ENCODE results near the gene RENBP. TPM values are rescaled to one million over a fixed set of nuclear protein-coding genes. Genes with fewer than 3 reads are reported as not detected.

The RENBP gene
- 1 to 10 TPM in 1 of 2 donors, under 1 TPM in 1; 0.66 to 6.0 TPM for total RNA-seq

- TF ChIP-seq POLR2A (IDR thresholded peaks at IDR 0.05) (no peak), CTCF (IDR thresholded peaks at IDR 0.05) (no peak)
- H3K4me3 ChIP-seq = no peak within 1 kb of the TSS
- ATAC-seq = no peak
- no peaks in the 10 kb centered on the region for H3K9me3 ChIP-seq
- no peak within 1 kb of the TSS for H3K27ac ChIP-seq
- intact Hi-C loops (cut with DNase I) = loop anchor here (5.0 kb wide), 1 partner anchor 177 kb away; no protein-coding TSS in a partner anchor
- no peaks in the 10 kb centered on the region for H3K36me3 ChIP-seq (replicated peaks in 1 of 2; ENCODE audit: insufficient read depth in 1 of 2, low read depth in 2 of 2)
- 7% methylated on average over 6 of the region's 31 CpGs; no CpG with 5 or more reads in 1 of the 2 donors for WGBS, 2 donors
- no peaks in the 10 kb centered on the region for H3K27me3 ChIP-seq
- H3K4me1 ChIP-seq = no peaks in the 10 kb centered on the region
- DNase-seq = peak in 1 of 4 donors; percentile 35
These were observed at the start of gene RENBP for GRCh38 chrX:153944140-153944799. RENBP (minus strand) TSS chrX:153944643; CDS start chrX:153944610, 33 bp downstream.

GRCh38 chrX:153993978-153994377, 49.5 kb upstream of the RENBP start:
- 84% methylated on average over 5 to 10 of the region's 10 CpGs for WGBS, 2 donors
- H3K9me3 ChIP-seq = no peaks in the 10 kb centered on the region
- H3K4me1 ChIP-seq = no peaks in the 10 kb centered on the region
- no peak overlapping the region for H3K27ac ChIP-seq
- TF ChIP-seq POLR2A (IDR thresholded peaks at IDR 0.05) = no peak
- TF ChIP-seq CTCF (IDR thresholded peaks at IDR 0.05) = no peak
- H3K27me3 ChIP-seq = no peaks in the 10 kb centered on the region
- no peak overlapping the region for H3K4me3 ChIP-seq
- DNase-seq (no peak), ATAC-seq (no peak)
- no peaks in the 10 kb centered on the region for H3K36me3 ChIP-seq (replicated peaks in 1 of 2; ENCODE audit: insufficient read depth in 1 of 2, low read depth in 2 of 2)
- intact Hi-C loops (cut with DNase I) = no loop called here

GRCh38 chrX:153993079-153993478, 48.6 kb upstream of the RENBP start:
- Histone ChIP-seq H3K4me3 (no peak overlapping the region), H3K36me3 (replicated peaks in 1 of 2; ENCODE audit: insufficient read depth in 1 of 2, low read depth in 2 of 2) (no peaks in the 10 kb centered on the region), H3K4me1 (no peaks in the 10 kb centered on the region), H3K27ac (no peak overlapping the region), H3K27me3 (no peaks in the 10 kb centered on the region), H3K9me3 (no peaks in the 10 kb centered on the region)
- DNase-seq (no peak), ATAC-seq (no peak)
- no peak for TF ChIP-seq POLR2A (IDR thresholded peaks at IDR 0.05)
- no peak for TF ChIP-seq CTCF (IDR thresholded peaks at IDR 0.05)
- intact Hi-C loops (cut with DNase I) = no loop called here
- 100% methylated on average over 3 to 6 of the region's 12 CpGs for WGBS, 2 donors

- 61 to 88% methylated on average over 6 to 8 of the region's 8 CpGs for WGBS, 2 donors
- H3K27me3 ChIP-seq = no peaks in the 10 kb centered on the region
- no peaks in the 10 kb centered on the region for H3K9me3 ChIP-seq
- intact Hi-C loops (cut with DNase I) = no loop called here
- no peaks in the 10 kb centered on the region for H3K4me1 ChIP-seq
- ATAC-seq = no peak
- DNase-seq = no peak
- H3K27ac ChIP-seq = no peak overlapping the region
- no peak overlapping the region for H3K4me3 ChIP-seq
- TF ChIP-seq POLR2A (IDR thresholded peaks at IDR 0.05) (no peak), CTCF (IDR thresholded peaks at IDR 0.05) (no peak)
- H3K36me3 ChIP-seq (replicated peaks in 1 of 2; ENCODE audit: insufficient read depth in 1 of 2, low read depth in 2 of 2) = no peaks in the 10 kb centered on the region
These were observed 47.7 kb upstream of the RENBP start for GRCh38 chrX:153992180-153992579.

Data from body of pancreas (tissue), 4 donors.